ENCODE data around the gene FGF12.

DNA sequence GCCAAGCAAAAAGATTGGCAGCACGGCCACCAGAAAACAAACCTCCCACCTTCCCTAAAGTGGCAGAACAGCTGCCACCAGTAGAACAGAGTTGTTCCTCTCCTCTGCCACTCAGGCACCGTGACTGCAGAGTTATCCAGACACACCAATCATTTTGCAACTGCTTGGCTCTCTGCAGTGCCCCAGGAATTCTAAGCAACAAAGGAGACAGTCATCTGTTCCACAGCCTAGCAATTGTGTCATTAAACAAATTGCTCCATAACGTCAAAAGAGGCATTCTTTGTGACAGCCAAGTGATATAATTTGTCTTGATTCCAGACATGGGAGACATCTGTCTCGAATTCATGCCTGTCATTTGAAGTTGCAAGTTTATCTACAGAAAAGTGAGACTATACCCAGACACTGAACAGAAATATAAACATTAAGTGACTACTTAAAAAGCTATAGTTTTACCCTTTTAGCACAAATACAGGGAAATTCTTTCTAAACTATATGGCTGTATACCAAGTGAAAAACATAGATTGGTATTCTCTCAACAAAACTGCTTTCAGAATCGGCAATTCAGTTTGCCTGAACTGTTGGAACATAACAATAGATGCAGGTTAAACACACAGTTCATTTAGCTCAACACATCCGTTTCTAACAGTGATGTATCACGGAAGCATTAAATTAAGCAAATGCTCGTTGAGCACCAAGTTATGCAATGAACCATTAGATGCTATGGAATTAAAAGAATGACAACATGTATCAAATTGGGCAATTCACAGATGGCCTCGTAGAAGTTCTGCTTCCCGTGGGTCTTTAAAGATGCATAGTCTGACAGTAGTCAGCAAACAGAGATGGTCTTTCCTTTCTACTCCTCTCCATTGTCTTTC, 281.3 kb downstream of the FGF12 start:
- TF ChIP-seq EP300 (IDR thresholded peaks at IDR 0.05; ENCODE audit: low read depth) = no peak
- TF ChIP-seq, protein P1, sequence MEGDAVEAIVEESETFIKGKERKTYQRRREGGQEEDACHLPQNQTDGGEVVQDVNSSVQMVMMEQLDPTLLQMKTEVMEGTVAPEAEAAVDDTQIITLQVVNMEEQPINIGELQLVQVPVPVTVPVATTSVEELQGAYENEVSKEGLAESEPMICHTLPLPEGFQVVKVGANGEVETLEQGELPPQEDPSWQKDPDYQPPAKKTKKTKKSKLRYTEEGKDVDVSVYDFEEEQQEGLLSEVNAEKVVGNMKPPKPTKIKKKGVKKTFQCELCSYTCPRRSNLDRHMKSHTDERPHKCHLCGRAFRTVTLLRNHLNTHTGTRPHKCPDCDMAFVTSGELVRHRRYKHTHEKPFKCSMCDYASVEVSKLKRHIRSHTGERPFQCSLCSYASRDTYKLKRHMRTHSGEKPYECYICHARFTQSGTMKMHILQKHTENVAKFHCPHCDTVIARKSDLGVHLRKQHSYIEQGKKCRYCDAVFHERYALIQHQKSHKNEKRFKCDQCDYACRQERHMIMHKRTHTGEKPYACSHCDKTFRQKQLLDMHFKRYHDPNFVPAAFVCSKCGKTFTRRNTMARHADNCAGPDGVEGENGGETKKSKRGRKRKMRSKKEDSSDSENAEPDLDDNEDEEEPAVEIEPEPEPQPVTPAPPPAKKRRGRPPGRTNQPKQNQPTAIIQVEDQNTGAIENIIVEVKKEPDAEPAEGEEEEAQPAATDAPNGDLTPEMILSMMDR (IDR thresholded peaks at IDR 0.05) = no peak
- TF ChIP-seq POLR2AphosphoS5 (IDR thresholded peaks at IDR 0.05) = no peak
- TF ChIP-seq POLR2A (IDR thresholded peaks at IDR 0.05) = no peak
